Measurements from ENCODE around the gene CA5A.
"Not testable (repeated sequence)": the region's sequence is repeated elsewhere in the genome, so short reads cannot be mapped to it uniquely, and the experiment has no call there.

Gene CA5A

DNA sequence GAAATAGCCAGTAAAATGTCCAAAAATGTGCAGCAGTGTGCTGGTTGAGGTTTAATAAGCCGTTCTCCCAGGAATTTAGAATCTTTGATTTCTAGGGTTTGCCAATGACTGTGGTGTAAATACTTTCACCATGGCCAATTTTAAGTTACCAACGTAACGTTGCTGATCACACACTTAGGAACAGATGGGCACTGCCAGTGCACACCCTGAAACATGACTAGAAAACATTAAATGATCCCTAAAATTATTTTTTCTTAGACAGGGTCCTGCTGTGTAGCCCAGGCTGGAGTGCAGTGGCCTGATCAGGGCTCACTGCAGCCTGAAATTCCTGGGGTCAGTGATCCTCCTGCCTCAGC is 3.2 kb downstream of the CA5A start:
- DNase-seq (ENCODE audit: low read depth): no peak
- TF ChIP-seq, protein P1, sequence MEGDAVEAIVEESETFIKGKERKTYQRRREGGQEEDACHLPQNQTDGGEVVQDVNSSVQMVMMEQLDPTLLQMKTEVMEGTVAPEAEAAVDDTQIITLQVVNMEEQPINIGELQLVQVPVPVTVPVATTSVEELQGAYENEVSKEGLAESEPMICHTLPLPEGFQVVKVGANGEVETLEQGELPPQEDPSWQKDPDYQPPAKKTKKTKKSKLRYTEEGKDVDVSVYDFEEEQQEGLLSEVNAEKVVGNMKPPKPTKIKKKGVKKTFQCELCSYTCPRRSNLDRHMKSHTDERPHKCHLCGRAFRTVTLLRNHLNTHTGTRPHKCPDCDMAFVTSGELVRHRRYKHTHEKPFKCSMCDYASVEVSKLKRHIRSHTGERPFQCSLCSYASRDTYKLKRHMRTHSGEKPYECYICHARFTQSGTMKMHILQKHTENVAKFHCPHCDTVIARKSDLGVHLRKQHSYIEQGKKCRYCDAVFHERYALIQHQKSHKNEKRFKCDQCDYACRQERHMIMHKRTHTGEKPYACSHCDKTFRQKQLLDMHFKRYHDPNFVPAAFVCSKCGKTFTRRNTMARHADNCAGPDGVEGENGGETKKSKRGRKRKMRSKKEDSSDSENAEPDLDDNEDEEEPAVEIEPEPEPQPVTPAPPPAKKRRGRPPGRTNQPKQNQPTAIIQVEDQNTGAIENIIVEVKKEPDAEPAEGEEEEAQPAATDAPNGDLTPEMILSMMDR (conservative IDR thresholded peaks at IDR 0.05; ENCODE audit: low read depth, low read length): no peak
- no peak overlapping the region for H3K4me3 ChIP-seq (ENCODE audit: low read length)

DNA sequence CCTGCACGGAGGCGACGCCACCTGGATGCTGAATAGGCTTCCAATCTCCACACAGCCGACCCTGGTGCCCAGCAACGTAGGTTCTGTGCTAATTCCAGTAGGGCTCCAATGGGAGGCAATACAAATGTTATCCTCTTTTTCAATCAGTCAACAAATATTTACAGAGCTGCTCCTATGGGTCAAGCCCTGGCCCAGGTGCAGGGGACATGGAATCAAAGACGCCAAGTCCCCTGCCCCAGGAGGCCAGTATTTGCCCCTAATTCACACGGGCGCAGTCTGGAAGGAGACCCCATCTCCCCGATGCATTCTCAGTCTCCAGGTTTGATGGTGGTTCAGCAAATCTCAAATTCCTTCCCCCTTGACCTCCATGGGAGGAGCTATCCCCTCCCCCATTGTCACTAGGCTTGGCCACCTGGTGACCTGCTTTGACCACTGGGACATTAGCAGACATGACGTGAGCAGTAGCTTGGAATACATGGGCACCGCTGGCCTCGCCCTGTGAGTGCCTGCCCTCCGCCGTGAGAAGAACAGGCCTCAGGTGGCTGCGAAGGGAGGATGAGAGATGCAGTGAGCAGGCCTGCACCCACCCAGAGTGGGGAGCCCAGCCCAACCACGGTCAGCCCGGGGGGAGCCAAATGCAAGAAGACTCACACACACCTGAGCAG is 3.7 kb downstream of the CA5A start:
- DNase-seq (ENCODE audit: low read depth); H3K4me3 ChIP-seq (ENCODE audit: low read length): not testable (repeated sequence)

DNA sequence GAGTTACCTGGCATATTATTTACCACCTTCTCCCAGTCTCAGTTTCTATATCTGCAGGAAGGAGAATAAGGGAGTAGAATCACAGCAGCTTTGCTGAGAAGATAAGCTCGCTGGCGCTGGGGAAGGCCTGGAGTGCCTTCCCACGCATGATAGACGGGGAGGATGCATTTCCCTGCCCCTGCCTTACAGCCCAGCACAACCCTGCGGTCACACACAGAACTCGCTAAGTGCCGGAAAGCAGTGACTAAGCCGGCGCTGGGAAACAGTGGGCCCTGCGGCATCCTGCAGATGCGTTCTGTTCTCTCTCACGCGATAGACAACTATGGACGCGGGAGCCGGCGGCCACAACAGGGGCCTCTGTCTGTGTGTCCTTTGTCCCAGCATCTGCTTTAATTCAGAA is 4.8 kb downstream of the CA5A start:
- no peak for DNase-seq (ENCODE audit: low read depth)
- TF ChIP-seq, protein P1 (conservative IDR thresholded peaks at IDR 0.05; ENCODE audit: low read depth, low read length): no peak

DNA sequence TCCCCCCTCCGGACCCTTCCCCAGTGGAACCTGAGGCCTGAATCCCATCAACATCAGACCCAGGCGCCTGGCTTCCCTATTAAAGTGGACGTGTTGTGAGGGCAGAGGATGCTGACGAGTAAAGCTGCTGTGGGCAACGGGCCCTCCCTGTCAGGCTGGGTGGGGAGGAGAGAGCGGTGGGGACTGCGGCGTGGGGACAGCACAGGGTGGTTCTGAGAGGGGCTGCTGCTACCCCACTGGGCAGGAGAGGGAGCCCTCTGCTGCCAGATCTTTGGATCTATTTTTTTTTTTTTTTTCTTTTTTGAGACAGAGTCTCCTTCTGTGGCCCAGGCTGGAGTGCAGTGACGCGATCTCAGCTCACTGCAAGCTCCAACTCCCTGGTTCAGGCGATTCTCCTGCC is 5.9 kb downstream of the CA5A start:
- TF ChIP-seq, protein P1 (conservative IDR thresholded peaks at IDR 0.05; ENCODE audit: low read depth, low read length): peak; percentile 48
- DNase-seq (ENCODE audit: low read depth): no peak
- no peak overlapping the region for H3K4me3 ChIP-seq (ENCODE audit: low read length)

More for the DNA sequence above, 4.8 kb downstream of the CA5A start:
- H3K4me3 ChIP-seq (ENCODE audit: low read length): no peak overlapping the region

DNA sequence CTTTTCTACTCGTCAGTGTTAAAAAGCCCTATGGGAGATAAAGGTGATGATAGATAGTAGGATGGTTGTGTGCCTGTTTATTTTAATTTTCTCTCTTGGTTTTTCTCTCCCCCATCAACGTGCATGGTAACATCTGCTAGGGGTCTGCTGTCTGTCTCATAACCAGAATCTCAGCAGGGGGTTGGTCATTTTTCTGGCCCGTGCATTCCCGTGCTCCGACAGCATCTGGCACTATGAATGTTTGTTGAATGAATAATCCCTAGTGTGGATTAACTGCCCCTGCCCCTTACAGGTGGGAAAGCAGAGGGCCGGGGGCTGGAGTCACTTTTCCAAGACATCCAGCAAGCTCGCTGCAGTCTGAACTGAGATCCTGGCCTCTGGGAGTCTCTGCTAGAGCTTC is 6.3 kb downstream of the CA5A start:
- no peak for DNase-seq (ENCODE audit: low read depth)
- TF ChIP-seq, protein P1 (conservative IDR thresholded peaks at IDR 0.05; ENCODE audit: low read depth, low read length): no peak
- H3K4me3 ChIP-seq (ENCODE audit: low read length): no peak overlapping the region

DNA sequence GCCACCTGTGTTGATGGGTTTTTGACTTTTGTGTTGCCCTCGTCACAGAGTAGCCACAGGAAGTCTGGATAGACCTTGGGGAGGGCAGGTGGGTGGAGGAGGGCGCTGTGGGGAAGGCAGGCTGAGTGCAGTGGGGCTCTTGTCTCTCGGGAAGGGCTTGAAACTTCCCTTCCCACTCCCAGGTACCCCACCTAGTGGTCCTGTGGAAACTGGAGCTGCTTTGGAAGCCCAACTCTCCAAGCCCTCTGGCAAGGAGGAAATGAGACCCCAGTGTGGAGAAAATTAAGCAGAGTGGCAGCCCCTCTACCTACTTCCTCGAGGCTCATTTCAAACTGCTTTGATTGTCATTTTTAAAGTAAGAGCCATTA is 9.2 kb downstream of the CA5A start:
- H3K4me3 ChIP-seq (ENCODE audit: low read length): no peak overlapping the region
- no peak for DNase-seq (ENCODE audit: low read depth)
- TF ChIP-seq, protein P1 (conservative IDR thresholded peaks at IDR 0.05; ENCODE audit: low read depth, low read length): peak; percentile 25

DNA sequence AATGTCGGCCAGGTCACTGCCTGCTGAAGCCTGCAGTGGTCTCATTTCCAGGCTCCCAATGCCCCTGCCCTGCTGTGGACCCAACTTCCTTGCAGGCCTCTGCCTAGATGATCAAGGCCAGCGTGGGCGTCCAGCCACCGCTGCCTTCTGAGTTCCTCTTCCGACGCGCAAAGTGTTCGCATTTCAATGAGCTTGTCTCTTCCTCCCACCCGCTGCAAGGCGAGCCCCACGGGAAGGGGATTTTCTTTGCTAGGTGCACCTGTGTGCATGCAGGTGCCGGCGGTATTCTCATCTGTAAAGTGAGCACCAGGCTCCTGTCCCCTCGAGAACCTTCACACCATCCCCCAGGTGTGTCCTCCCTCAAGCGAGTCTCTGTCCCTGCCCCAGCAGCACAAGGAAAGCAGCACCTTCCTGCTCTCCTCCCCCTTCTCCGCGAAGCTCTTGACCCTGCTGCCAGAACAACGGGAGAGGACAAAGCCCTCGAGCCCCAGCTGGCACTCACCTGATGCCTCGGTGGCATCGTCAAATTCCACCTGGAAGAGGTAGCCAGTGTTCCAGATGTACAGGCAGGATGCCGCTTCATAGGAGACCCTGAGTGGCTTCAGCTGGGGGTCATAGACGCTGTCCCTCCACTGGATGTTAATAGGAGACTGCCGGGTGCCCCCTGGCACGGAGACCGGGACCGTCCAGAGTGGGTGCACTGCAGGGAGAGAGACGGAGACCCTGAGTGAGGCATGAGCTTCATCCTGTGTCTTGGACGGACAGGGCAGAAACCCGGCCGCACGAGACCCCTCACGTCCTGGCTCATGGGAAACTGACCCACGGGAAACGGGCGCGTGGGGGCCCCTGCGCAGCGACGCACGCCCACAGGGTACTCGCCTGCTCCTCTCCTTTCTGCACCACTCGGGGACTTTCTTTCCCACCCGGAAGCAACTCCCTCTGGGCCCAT is 9.8 kb downstream of the CA5A start:
- TF ChIP-seq, protein P1 (conservative IDR thresholded peaks at IDR 0.05; ENCODE audit: low read depth, low read length): no peak
- no peak for DNase-seq (ENCODE audit: low read depth)
- H3K4me3 ChIP-seq (ENCODE audit: low read length): no peak overlapping the region
